HT1080 (cell line): ENCODE measurements around the gene TRDN. TPM values are rescaled to one million over a fixed set of nuclear protein-coding genes. Genes with fewer than 3 reads are reported as not detected.

ENCODE experiments used
- DNase-seq: peaks from one replicate; pipeline ENCODE4 v3.0.0-alpha.2; 2015; ENCODE audit warnings: low read depth
- total RNA-seq: library from RNA; depleted of rRNA; stranded (reverse); fragments of >200 nt; shearing (Covaris generic); gene quantifications from 2 replicates; pipeline ENCODE4 v1.2.3, GENCODE V29; 2014

TRDN gene
- total RNA-seq, 1 experiment from 2014 or later = not detected

DNA sequence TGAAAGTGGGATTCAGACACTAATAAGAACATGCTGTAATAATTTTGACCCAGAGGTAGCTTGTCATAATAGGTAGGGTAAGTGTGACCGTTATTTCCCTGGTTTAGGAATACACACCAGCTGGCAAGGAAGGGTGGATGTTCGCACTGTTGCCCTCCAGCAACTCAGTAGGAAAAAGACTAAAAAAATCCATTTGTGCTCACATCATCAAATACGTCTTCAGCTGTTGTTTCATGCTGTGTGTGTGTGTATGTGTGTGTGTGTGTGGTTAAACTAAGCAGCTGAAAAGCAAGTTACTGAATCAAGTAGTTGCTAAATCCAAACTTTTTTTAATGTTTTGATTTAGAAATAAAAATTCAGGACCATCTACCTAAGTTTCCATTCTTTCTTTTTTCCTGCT, 218.7 kb downstream of the TRDN start:
- no peak for DNase-seq

DNA sequence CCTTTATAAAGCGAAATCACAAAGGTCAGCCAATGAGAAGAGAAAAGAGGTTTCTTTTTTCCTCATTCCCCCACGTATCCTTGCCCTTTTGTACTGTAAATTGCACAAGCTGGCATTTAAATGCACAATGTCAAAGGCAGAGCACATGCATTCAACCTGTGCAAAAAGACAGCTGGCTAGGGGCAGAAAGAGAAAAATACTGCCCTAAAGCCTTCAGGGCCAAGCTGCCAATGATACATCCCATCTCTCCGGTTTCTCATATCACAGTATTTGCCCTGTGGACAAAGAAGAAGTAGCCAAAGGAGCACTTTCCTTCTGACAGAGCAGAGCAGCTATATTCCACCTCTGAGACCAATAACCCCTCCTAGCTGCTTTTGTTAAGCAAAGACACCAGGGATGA, 219.2 kb downstream of the TRDN start:
- DNase-seq = no peak

DNA sequence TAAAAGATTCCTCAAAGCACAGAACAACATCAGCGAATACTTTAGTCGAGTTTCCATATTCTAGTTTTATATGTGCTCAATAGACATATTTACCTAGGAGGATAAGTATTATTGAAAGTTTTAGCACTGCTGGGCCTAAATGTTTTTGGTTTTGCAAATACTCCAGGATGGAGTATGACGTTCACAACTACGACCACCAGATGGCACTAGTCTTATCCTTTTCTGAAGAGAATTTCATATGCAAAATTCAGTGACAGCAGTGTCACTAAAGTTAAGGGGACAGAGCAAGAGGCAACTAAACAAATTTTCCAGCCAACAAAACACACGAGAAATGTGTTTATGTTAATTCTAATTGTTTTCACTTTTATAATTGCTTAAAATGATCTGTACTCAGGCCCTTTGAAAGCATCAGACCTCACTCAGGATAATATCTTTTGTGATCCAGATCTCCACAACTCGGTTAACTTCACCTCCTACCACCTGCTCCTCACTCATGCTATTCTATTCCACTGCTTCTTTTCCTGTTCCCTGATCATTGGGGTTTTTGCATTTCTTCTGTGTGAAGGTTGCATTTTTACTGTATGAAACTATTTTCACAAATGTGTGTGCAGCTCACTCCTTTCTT, 220.8 kb downstream of the TRDN start:
- DNase-seq = peak; percentile 46

DNA sequence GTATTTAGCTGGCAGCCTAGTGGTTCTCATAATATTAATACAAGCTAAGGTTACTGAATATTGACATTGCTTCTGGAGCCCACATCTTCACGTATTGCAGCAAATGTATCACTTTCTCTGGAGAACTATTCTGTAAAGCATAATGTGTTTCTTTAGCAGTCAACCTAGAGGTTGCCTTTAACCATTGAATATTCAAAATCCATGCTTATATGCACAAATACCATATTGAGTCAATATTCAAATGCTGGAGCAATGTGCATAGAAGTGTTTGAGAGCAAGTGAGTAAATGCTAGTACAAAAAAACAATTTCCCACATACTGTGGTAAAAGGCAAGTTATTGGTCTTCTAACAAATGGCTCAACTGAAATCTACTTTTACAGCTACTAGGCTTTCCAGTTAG, 231.8 kb downstream of the TRDN start:
- DNase-seq = no peak

DNA sequence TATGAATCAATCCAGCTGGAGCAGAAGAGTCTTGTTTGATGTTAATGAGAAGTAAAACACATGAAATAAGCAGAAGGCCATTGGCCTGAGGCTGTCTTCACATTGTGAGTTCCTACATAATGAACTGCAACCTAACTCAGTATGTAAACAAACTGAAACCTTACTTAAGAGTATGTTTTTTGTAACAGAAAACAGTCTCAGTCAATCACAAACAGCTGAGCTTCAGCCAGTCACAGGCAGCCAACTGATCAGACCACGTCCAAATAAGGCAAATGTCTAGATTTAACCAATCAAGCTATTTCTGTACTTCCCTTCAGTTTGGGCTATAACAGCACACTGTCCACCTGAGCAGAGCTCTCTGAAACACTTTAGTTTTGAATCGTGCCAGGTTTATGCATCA, 234.7 kb downstream of the TRDN start:
- DNase-seq = no peak

DNA sequence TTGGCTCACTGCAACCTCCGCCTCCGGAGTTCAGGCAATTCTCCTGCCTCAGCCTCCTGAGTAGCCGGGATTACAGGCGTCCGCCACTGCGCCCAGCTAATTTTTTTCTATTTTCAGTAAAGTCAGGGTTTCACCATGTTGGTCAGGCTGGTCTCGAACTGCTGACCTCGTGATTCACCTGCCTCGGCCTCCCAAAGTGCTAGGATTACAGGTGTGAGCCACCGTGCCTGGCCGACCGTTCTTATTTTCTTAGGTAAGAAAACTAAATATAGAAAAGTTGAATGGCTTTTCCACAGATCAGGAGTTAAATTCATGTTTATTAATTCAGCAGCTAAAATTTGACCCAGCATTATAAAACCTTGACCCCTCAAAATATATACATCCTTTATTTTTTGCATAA, 238.7 kb downstream of the TRDN start:
- no peak for DNase-seq

DNA sequence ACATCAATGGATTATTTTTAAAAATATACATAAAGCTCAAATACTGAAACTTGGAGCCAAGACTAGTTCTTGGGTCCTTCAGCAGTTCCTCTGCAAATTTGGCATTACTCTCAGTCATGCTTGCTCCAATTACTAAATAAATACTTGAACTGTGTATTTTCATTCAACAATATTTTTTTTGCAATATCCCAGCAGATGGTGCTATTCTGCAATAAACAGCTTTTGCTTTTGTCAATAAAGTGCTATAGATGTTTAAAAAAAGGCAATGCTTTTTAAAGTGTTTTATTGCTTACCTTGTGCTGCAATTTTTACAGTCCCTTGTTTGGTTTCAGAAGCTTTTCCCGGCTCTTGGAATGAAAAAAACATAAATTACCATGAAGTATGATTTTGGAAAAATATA, 243.4 kb downstream of the TRDN start:
- DNase-seq = peak; percentile 27

DNA sequence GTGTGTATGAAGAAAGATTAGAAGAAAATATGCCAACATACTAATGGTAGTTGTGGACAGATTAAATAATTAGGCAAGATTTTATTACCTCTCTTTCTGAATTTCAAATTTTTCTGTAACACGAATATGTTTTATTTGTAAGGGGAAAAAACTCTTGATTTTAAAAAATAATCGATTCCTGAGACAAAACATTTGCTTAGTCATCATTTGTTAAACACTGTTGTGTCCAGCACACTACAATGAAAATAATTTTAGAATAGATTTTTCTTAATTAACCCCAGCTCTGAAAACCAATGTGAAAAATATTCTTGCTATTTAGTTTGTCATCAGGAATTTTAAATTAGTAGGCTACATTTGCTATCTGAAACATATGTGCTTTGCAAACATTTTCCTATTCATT, 253.0 kb downstream of the TRDN start:
- DNase-seq = no peak

DNA sequence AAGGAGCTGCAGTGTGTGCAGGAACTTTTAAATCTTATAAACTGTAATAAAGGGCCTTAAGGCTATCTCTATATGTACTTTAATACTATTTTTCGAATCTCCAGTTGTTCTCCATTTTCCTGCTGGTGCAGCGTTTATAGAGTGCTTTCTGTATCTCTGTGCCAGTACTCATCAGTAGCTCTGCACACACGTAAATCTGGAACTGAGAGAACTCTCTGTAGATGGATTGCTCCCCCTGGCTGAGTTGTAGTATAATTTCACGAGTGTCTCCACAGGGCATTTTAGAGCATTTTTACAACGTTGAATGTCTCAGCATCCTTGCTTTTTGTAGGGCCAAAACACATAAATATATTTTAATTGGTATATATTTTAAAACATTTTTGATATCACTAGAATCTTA, 256.5 kb downstream of the TRDN start:
- DNase-seq = peak; percentile 43

DNA sequence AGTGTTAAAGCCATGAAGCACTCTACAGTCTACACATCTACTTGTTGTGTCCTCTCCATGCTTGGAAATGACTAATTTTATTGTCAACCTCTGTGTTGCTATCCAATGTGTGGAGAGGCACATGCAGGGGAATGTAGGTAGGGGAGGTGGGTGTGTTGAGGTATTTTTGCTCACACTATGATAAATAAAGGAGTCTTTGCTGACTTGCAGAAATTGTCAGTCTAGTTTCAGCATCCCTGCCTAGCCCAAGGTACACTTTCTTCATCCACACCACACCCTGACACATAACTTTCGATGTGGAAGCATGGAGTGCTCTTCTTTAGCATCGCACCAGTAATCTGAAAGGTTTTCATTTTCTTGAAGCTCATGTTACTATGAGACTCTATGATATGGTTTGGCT, 264.0 kb downstream of the TRDN start:
- no peak for DNase-seq

DNA sequence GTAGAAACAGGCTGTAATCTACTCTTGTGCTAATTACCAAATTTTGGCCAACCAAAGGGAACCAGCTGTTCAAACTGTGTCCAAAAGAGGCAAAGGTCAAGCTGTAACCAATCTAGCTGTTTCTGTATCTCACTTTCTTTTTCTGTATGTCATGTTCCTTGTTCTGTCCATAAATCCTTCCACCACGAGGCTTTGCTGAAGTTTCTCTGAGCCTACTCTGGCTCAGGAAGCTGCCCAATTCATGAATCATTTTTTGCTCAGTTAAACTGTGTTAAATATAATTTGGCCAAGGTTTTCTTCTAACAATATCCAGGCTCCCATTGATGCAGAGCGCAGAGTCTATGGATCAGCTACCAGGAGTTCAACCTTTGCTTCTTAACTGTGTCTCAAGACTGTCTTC, 272.8 kb downstream of the TRDN start:
- no peak for DNase-seq

DNA sequence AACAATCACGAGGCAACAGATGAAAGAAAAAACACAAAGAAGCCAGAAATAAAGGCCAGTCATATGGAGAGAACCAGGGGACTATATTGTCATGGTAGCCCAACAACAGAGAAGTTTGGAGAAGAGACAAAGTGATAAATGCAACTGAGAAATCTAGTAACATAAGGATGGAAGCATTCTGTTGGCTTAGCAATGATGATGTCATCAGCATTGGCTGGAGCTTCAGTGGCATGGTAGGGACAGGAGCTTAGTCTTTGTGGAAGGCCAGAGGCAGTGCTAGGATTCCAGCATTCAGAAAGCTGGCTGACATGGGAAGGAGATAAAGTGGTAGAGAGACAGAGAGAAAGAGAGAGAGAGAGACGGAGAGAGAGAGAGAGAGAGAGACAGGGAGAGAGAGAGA, 276.4 kb downstream of the TRDN start:
- DNase-seq = no peak

DNA sequence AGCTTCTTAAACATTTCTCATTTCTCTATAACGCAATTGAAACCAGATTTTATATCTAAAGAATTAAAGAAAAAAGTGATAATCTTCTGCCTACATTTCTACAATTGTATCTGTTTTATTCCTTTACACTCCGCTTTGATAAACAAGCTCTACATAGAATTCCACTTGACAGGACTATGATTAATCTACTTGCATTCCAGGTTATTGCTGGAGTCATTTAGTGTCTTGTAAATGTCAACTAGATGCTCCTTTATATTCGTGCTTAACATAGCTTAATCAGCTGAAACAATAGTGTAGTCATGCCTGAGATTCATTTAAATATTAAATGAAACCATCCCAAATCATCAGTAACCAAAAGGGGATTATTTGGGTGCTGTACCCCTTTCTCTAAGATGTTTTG, 284.0 kb downstream of the TRDN start:
- no peak for DNase-seq

DNA sequence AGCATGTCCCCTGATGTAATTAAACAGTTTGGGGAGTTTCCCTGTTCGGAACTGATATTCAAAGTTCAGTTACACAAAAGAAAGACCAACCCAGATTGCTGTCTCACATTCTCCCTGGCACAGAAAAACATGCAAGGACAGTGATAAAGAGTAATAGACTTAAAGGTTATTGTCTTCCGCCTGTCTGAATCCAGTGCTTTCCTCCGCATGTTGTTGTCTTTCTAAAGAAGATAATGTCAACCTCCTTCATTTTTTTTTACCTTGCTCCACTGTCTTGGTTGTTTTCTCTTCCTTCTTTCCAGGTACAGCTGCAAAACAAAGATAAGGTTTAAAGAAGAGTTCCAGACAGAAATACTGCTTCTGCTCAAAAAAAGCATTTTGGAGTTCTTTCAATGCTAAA, 284.5 kb downstream of the TRDN start:
- DNase-seq = no peak

DNA sequence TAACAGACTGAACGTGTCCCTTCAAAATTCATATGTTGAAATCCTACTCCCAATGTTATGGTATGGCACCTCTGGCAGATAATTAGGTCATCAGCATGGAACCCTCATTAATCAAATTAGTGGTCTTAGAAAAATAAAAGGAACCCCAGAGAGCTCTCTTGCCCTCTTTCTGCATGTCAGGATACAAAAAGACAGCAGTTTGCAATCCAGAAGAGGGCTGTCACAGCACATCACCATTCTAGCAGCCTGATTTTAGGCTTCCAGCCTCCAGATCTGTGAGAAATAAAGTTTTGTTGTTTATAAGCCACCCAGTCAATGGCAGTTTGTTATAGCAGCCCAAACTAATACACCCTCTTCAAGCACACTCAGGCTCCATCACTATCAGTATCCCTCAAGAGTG, 292.9 kb downstream of the TRDN start:
- DNase-seq = no peak

DNA sequence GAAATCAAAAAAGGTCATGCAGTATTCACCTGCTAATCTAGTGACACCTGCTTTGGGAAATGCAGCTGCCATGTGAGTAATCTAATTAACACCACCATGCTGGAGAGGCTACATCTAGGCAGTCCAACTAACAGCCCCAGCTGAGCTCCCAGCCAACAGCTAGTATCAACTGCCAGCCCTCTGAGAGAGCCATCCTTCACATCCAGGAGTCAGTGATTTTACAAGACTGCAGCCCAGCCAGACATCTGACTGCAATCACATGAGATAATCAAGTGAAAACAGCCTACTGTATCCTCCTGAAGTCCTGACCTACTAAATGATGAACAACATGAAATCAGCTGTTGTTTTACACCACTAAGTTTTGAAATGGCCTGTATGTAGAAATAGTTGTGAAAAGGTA, 298.4 kb downstream of the TRDN start:
- DNase-seq = no peak

DNA sequence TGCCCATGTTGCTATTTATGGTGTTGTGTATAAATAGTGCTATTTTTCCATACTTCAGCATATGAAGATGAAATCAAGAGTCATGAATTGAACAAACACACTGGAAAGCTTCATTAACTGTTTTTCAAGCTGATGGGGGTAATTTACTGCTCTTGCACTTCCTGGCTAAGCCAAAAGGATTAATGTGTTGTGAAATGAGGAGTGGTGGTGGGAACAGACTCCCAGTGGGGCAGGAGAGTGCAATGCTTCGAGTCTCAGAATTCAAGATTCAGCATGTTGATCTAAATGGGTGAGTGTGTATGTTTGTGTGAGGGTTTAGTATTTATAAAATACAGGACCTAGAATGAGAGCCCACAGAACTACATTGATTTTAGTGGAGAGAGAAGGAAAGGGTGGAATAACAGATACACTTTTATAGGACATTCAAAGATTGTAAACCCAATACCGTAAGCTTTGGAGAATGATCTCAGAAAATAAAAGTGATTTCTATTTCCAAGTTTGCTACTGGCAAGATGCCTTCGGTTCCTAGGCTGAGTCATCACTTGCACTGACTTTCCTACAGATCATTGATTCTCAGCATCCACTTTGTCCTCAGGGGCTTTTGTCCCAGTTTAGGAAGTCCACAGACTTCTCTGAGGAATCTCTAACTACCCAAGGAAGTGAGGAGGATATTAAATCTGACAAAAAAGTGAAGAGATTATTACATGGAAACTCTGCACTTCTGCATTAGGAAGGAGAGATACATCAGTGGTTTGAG, 303.6 kb downstream of the TRDN start:
- no peak for DNase-seq

DNA sequence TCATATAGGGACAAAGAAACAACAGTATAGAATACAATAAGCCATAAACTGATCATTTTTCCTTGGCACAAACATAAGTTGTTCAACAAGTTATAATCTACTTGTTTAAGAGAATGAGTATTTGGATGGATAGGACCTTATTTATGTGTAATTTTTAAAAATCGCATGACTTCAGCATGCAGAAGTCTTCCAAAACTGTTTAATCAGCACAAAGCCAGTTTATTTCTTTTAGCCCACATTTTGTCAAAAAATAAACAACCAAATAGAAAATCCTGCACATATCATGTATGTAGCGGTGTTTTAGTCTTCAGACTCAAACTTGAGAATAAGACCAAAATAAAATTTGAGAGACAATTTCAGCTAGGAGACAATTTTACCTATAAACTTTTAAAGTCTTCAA, 304.7 kb downstream of the TRDN start:
- DNase-seq = no peak

DNA sequence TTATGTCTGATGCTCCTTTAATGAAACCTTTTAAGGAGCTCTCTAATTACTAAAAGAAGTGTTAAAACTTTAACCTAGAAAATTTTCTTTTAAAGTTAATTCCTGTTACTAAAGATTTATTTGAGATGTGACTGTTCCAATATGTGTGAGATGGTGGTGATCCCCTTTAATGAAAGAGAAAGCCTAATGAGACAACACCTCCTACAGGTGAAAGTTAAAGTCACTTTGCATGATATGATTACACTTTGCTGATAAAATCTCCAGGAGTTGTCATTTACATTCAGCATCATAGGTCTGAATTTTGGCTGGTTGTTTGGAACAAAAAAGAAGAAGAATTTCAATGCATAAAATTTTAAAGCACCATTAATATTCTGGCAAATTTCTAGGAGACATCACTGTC, 307.4 kb downstream of the TRDN start:
- DNase-seq = no peak

DNA sequence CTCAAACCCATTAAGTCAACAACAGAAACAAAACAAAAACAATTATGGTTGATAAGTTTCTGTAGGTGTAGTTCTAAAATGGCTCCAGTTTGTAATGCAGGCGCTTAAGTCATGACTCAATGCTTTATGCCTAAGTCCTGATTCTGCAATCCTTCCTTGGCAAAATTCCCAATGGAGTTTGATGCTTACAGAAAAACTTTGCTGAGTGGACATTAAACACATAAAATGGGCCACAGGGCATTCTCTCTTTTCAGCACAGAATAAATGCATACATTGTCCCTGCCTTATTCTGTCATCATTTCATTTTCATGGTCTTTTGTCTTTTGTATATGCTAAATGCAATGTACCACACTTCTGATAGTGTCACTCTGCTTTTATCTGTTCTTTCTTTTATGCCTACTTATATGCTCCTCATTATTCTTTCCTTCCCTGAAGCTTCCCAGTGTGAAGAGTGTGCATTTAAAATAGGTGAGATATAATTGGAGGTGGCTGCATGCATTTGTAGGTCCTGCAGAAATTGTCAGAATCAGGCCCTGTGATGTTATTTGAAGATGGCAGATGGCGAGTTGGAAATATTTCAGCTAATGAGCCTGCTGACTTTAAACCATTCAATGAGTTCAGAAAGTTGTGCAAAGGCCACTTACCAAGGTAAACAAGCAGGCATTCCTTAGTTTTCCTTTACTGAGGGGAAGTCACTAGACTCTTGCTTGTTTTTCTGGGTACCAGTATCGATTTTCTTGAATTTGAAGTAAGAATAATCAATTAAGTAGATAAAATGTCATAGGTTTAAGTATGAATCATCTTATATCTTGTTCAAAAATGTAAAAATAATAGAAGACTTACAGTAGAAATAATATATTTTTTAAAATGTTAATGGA, 313.1 kb downstream of the TRDN start:
- no peak for DNase-seq

DNA sequence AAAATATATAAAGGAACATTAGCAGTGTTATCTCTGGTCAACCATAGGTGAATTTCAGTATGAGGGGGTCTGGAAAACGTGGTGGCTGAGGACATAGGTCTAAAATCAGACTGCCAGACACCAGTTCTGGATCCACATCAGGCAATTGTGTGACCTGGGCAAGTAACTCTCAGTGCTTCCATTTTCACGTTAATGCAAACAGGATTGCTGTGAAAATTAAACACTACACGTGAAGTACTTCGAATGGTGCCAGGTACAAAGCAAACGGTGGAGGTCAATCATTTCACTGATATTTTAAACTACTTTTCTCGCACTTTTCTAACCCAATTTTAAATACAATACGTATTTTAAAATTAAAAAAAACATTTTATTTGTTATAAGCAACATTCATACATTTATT, 315.7 kb downstream of the TRDN start:
- DNase-seq = no peak

DNA sequence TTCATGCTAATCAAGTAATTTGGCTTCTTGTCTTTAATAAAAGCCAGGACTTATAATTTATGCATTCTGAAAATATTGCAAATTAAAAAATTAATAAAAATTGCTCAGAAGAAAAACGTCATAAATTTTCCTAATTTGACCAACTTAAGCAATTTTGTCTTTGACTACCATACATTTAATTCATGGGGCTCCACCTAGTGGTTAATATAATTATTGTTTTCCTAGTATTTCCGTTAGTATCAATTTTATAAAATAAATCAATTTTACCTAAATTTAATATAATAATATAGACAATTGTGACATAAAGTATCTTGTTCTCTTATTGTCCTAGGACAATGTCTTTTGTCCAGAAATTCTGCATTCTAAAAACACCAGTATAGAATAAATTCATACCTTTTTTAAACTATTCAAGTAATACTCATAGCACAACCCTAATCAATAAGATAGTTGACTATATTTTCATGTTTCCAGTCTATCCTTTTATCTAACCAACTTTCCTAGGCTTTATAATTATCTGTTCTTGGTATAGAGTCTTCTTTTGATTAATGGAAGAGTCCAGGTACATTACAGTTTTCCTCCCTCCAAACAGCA, 319.9 kb downstream of the TRDN start:
- no peak for DNase-seq
